Smooth muscle cell (in vitro differentiated cells): ENCODE results near the gene OLFM2. TPM values are rescaled to one million over a fixed set of nuclear protein-coding genes. Genes with fewer than 3 reads are reported as not detected.

Source experiments
- DNase-seq: peaks from one replicate; lab custom pipeline; 2025; ENCODE audit not compliant: unreplicated experiment; lab: John Stamatoyannopoulos, UW
- H2AFZ ChIP-seq: fragments of 200-600 bp; sonication (generic); 2 replicates; pipeline ENCODE4 v1.6.0; 2016; ENCODE audit warnings: antibody characterized with exemption, low read depth, mild to moderate bottlenecking
- H3F3A ChIP-seq: fragments of 200-600 bp; sonication (generic); 2 replicates; pipeline ENCODE4 v1.6.0; 2017; ENCODE audit warnings: antibody characterized with exemption, low read depth
- H3K27ac ChIP-seq: fragments of 200-600 bp; sonication (generic); 2 replicates; pipeline ENCODE4 v1.5.1; 2016; ENCODE audit warnings: low read depth, mild to moderate bottlenecking
- H3K27me3 ChIP-seq: fragments of 200-600 bp; sonication (generic); 2 replicates; pipeline ENCODE4 v1.6.1; 2016; ENCODE audit warnings: low read depth, mild to moderate bottlenecking
- H3K36me3 ChIP-seq: fragments of 200-600 bp; sonication (generic); 2 replicates; pipeline ENCODE4 v1.5.1; 2016; ENCODE audit warnings: low read depth
- H3K4me1 ChIP-seq: fragments of 200-600 bp; sonication (generic); 2 replicates; pipeline ENCODE4 v1.5.1; 2016; ENCODE audit warnings: low read depth
- H3K4me2 ChIP-seq: fragments of 200-600 bp; sonication (generic); 2 replicates; pipeline ENCODE4 v1.6.0; 2016; ENCODE audit warnings: mild to moderate bottlenecking
- H3K4me3 ChIP-seq: fragments of 200-600 bp; sonication (generic); 2 replicates; pipeline ENCODE4 v1.5.1; 2016; ENCODE audit warnings: mild to moderate bottlenecking
- H3K79me2 ChIP-seq: fragments of 200-600 bp; sonication (generic); 2 replicates; pipeline ENCODE4 v1.6.0; 2016; ENCODE audit warnings: low read depth, mild to moderate bottlenecking
- H3K9ac ChIP-seq: fragments of 200-600 bp; sonication (generic); 2 replicates; pipeline ENCODE4 v1.6.0; 2016; ENCODE audit warnings: low read depth
- H3K9me3 ChIP-seq: fragments of 200-600 bp; sonication (generic); replicated peaks from 2 replicates; pipeline ENCODE4 v1.5.1; 2016; ENCODE audit warnings: low read depth
- H4K20me1 ChIP-seq: fragments of 200-600 bp; sonication (generic); 2 replicates; pipeline ENCODE4 v1.6.0; 2016; ENCODE audit warnings: low read depth
- CTCF ChIP-seq: fragments of 200-600 bp; sonication (generic); IDR thresholded peaks from 2 replicates; pipeline ENCODE4 v1.5.1; 2017; ENCODE audit warnings: borderline replicate concordance, mild to moderate bottlenecking, antibody characterized with exemption; ENCODE audit not compliant: insufficient read depth, poor library complexity, severe bottlenecking
- WGBS: methylation state at CpG from one replicate; pipeline ENCODE4 v1.1.7; 2016; ENCODE audit warnings: low lambda C conversion rate; 5-methylcytosine and 5-hydroxymethylcytosine counted together
- polyA plus RNA-seq: library from polyadenylated mRNA; unstranded; fragments of >200 nt; fragmentation: Nextera tagmentation; extraction: Ambion mirVana; gene quantifications from 2 replicates; pipeline ENCODE4 v1.2.1, GENCODE V29; 2016
- total RNA-seq: library from RNA; depleted of rRNA; stranded (reverse); fragments of >200 nt; gene quantifications from 2 replicates; pipeline ENCODE4 v1.2.3, GENCODE V29; 2014

The OLFM2 gene
- total and polyA plus RNA-seq, 2 experiments from 2014 or later = 63.1 to 119 TPM

GRCh38 chr19:9911524-9912185 lies 24.7 kb downstream of the OLFM2 start:
- H4K20me1 ChIP-seq = peaks cover 16% of the 10 kb centered on the region
- 86% methylated on average over 6 of the region's 6 CpGs for WGBS
- H3F3A ChIP-seq = peaks cover 10% of the 10 kb centered on the region
- no peak for DNase-seq
- no peaks in the 10 kb centered on the region for H3K79me2 ChIP-seq
- no peaks in the 10 kb centered on the region for H3K9me3 ChIP-seq
- H3K27me3 ChIP-seq = no peaks in the 10 kb centered on the region
- no peak overlapping the region for H3K9ac ChIP-seq
- no peak overlapping the region for H3K4me3 ChIP-seq
- H3K4me2 ChIP-seq = peak overlapping the region; percentile 100
- H3K36me3 ChIP-seq = no peaks in the 10 kb centered on the region
- TF ChIP-seq CTCF = no peak
- peaks cover 5% of the 10 kb centered on the region for H3K4me1 ChIP-seq
- H3K27ac ChIP-seq = no peak overlapping the region
- no peak overlapping the region for H2AFZ ChIP-seq

- Histone ChIP-seq H3K4me2 (no peak overlapping the region), H3K9me3 (no peaks in the 10 kb centered on the region), H3K4me1 (peaks cover 5% of the 10 kb centered on the region), H4K20me1 (peaks cover 16% of the 10 kb centered on the region), H3K9ac (no peak overlapping the region), H3K4me3 (no peak overlapping the region), H3K36me3 (no peaks in the 10 kb centered on the region), H3K27ac (no peak overlapping the region), H3K27me3 (no peaks in the 10 kb centered on the region), H3K79me2 (no peaks in the 10 kb centered on the region), H2AFZ (no peak overlapping the region), H3F3A (peaks cover 6% of the 10 kb centered on the region)
- 95% methylated on average over 1 of the region's 1 CpG for WGBS
- TF ChIP-seq CTCF = no peak
- DNase-seq = no peak
These were observed 25.7 kb downstream of the OLFM2 start for GRCh38 chr19:9910625-9911024.

GRCh38 chr19:9909251-9909650 lies 27.1 kb downstream of the OLFM2 start:
- H3K4me2 ChIP-seq = no peak overlapping the region
- no peak overlapping the region for H3K27ac ChIP-seq
- peaks cover 5% of the 10 kb centered on the region for H3K4me1 ChIP-seq
- TF ChIP-seq CTCF = no peak
- 68% methylated on average over 10 of the region's 10 CpGs for WGBS
- no peaks in the 10 kb centered on the region for H3K36me3 ChIP-seq
- no peak overlapping the region for H3K9ac ChIP-seq
- no peaks in the 10 kb centered on the region for H3K79me2 ChIP-seq
- no peak overlapping the region for H2AFZ ChIP-seq
- H3F3A ChIP-seq = no peaks in the 10 kb centered on the region
- peaks cover 16% of the 10 kb centered on the region for H4K20me1 ChIP-seq
- no peaks in the 10 kb centered on the region for H3K9me3 ChIP-seq
- H3K27me3 ChIP-seq = no peaks in the 10 kb centered on the region
- DNase-seq = no peak
- no peak overlapping the region for H3K4me3 ChIP-seq

- Histone ChIP-seq H3K36me3 (no peaks in the 10 kb centered on the region), H2AFZ (no peak overlapping the region), H3K79me2 (no peaks in the 10 kb centered on the region), H4K20me1 (peaks cover 7% of the 10 kb centered on the region), H3K9ac (no peak overlapping the region), H3K4me1 (no peaks in the 10 kb centered on the region), H3K9me3 (no peaks in the 10 kb centered on the region), H3F3A (no peaks in the 10 kb centered on the region), H3K4me2 (no peak overlapping the region), H3K27me3 (no peaks in the 10 kb centered on the region), H3K27ac (no peak overlapping the region), H3K4me3 (no peak overlapping the region)
- DNase-seq = no peak
- no peak for TF ChIP-seq CTCF
- WGBS = 84% methylated on average over 15 of the region's 16 CpGs
These were observed 29.7 kb downstream of the OLFM2 start for GRCh38 chr19:9906475-9907087.
